ENCODE data around the gene GALNT2.
A peak's percentile ranks its signal among the peaks of the same experiment; 100 is the strongest.

Gene GALNT2

GRCh38 chr1:230314142-230314470 is 247.1 kb downstream of the GALNT2 start:
- DNase-seq = no peak

- no peak for DNase-seq
These were observed 248.1 kb downstream of the GALNT2 start for GRCh38 chr1:230315099-230315498.

DNA sequence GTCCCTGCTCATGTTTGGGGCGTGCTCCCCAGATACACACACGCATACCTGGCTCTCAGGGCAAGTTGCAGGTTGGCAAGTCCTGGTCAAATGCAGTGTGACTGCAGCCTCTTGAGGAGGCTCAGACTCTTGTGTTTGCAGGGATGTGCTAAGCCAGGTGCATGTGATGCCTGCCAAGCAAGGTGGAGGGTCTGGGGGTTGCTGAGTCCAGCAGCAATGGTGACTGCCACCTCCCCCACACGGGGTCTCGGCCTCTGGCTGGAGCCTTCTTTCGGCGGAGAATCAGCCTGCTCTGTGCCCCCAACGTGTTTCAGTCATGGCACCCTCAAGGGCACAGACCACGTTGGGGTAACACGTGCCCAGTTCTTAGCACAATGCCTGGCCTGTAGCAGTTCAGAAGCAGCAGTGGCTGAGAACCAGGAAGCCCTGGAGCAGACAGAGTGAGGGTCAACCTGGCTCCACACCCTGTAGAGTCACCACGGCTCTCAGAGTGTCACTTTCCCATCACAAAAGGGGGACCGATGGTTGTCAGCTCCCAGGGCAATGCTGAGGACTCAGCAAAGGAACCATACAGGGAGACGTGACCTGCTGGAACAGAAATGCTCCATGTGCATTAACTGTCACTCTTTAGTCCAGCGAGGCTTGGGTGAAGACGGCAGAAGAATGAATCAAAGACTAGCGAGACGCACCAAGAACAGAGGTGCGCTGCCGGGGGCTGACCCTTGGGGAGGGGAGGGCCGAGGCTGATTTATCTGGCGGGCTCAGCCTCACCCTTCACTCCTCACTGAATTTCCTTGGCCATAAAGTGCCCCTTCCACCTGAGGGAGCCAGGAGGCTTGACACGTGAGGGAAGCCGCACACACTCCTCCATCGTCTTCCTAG is 250.1 kb downstream of the GALNT2 start:
- DNase-seq = no peak

- DNase-seq = peak; percentile 11
These were observed 251.1 kb downstream of the GALNT2 start for GRCh38 chr1:230317823-230318819.

DNA sequence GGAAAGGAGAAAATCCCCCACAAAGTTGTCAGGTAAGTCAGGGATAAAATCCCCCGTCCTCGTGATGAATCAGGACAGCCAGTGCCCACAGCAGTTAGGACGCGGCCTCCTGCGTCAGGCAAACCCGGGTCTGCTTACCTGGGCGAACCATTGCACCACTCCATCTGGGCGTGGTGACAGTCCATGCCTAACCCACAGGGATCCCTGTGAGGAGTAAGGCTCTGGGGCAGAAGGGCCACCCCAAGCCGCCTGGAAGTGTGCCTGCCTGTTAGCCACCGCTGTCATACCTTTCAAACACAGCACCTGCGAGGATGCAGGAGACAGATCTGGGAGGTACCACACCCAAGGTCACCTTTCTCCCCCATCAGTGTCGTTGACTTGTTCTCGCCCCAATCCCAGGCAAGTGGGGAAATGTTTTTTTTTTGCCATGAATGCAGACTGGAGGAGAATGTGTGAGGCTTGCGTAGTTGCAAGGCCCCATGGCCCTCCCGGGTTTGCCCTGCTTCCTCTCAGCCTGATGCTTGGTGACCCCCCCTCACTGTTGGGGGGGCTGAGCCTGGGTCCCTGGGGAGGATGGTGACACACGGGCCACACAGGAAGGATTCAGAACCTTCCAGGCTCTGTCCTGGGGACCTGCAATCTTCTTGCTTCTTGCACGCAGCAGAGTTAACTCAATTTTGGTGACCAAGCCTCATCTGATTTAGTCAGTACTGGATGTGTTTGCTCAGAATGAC is 252.1 kb downstream of the GALNT2 start:
- no peak for DNase-seq

- DNase-seq = no peak
These were observed 253.8 kb downstream of the GALNT2 start for GRCh38 chr1:230320804-230321203.

GRCh38 chr1:230321341-230321740 is 254.3 kb downstream of the GALNT2 start:
- no peak for DNase-seq

GRCh38 chr1:230321741-230322420 is 254.8 kb downstream of the GALNT2 start:
- no peak for DNase-seq

GRCh38 chr1:230322421-230322756 is 255.4 kb downstream of the GALNT2 start:
- no peak for DNase-seq

GRCh38 chr1:230322967-230323547 is 256.0 kb downstream of the GALNT2 start:
- DNase-seq = no peak

GRCh38 chr1:230323686-230324085 is 256.6 kb downstream of the GALNT2 start:
- DNase-seq = no peak

- DNase-seq = no peak
These were observed 260.2 kb downstream of the GALNT2 start for GRCh38 chr1:230326971-230327891.

DNA sequence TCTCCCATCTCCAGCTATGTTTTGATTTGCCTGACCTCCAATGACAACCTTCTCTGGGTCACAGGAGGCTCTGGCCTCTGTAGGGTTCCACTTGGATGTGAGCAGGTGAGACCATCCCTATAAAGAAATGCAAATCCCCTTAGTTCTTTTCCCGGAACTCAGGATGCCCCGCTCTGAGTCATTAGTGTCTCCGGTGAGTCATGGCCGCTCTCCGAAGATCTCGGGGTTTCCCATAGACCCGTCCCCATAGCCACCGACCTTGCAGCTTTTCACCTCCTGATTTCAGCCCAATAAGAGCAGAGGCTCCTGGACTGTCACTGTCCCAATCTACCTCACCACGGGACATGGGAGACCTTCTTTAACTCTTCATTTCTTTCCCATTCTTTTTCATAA is 260.9 kb downstream of the GALNT2 start:
- no peak for DNase-seq

- DNase-seq = no peak
These were observed 261.4 kb downstream of the GALNT2 start for GRCh38 chr1:230328342-230329015.

GRCh38 chr1:230330157-230330556 is 263.1 kb downstream of the GALNT2 start:
- no peak for DNase-seq

Measured in NCI-H2029 treated with DMSO at 0.1 percent for 48 hours (cell line).